Sigmoid colon (tissue), 7 donors: Measurements from ENCODE around the gene CCDC171. TPM values are rescaled to one million over a fixed set of nuclear protein-coding genes. Genes with fewer than 3 reads are reported as not detected.

Experiments used
- DNase-seq: peaks from one replicate; pipeline ENCODE4 v3.0.0-alpha.2; 2019
- H3K27ac ChIP-seq, 4 donors: fragments of 200-600 bp; sonication (generic); one replicate each; pipeline ENCODE4 v1.5.1; 2016 to 2019; ENCODE audit warnings: mild to moderate bottlenecking in 1 of 4
- H3K27me3 ChIP-seq, 3 donors: fragments of 200-600 bp; sonication (generic); one replicate each; pipeline ENCODE4 v1.5.1; 2019; ENCODE audit warnings: mild to moderate bottlenecking in 1 of 3
- H3K36me3 ChIP-seq, 4 donors: fragments of 200-600 bp; sonication (generic); one replicate each; pipeline ENCODE4 v1.5.1; 2016 to 2019
- H3K4me1 ChIP-seq, 4 donors: fragments of 200-600 bp; sonication (generic); one replicate each; pipeline ENCODE4 v1.5.1; 2017 to 2019
- H3K4me3 ChIP-seq, 4 donors: fragments of 200-600 bp; sonication (generic); one replicate each; pipeline ENCODE4 v1.5.1; 2017 to 2019; ENCODE audit warnings: mild to moderate bottlenecking in 2 of 4, moderate library complexity in 1 of 4
- H3K9me3 ChIP-seq, 4 donors: fragments of 200-600 bp in 3 of 4; sonication (generic) in 3 of 4; one replicate each; pipeline versions ENCODE4 v1.5.1 to v1.6.1; 2013 to 2019
- EP300 ChIP-seq, 4 donors: sonication (generic); formaldehyde crosslinking; IDR thresholded peaks; one replicate each; pipeline ENCODE4 v1.6.1; 2017; ENCODE audit warnings: antibody characterized with exemption in 4 of 4
- POLR2A ChIP-seq, 2 donors: fragments of 450-650 bp; IDR thresholded peaks; one replicate each; pipeline ENCODE4 v1.6.1; 2016; ENCODE audit warnings: antibody characterized with exemption in 2 of 2, mild to moderate bottlenecking in 2 of 2, moderate library complexity in 2 of 2
- POLR2AphosphoS5 ChIP-seq, 4 donors: sonication (generic); formaldehyde crosslinking; IDR thresholded peaks; one replicate each; pipeline ENCODE4 v1.6.1; 2017; ENCODE audit warnings: antibody characterized with exemption in 4 of 4
- WGBS, 2 donors: extraction: QIAGEN DNeasy Blood & Tissue Kit; methylation state at CpG; one replicate each; pipeline ENCODE4 v1.1.7; 2013; 5-methylcytosine and 5-hydroxymethylcytosine counted together
- intact Hi-C: fragments of 100-400 bp; cut with DNase I; formaldehyde crosslinking; loops from one replicate; pipeline ENCODE4 v1.15.1; 2023
- polyA plus RNA-seq, 3 donors: library from polyadenylated mRNA; stranded (reverse); fragments of 200-250 nt; gene quantifications; one replicate each; pipeline ENCODE4 v1.2.3, GENCODE V29; 2013
- total RNA-seq, 4 donors: library from RNA; depleted of rRNA; stranded (reverse); fragments of >200 nt; gene quantifications; one replicate each; pipeline ENCODE4 v1.1.0, GENCODE V29; 2016
- TF ChIP-seq, protein P1 (sequence below), 4 experiments: fragments of 450-650 bp in 3 of 4; fragments of 200-600 bp in 1 of 4; IDR thresholded peaks; one replicate each; pipeline ENCODE4 v1.5.1; 2016 to 2019; ENCODE audit warnings: antibody characterized with exemption in 4 of 4, mild to moderate bottlenecking in 3 of 4, moderate library complexity in 2 of 4
- donor health status: healthy with polysubstance abuse.
- donor health status: Bipolar disorder and iron deficiency.
- donor health status: healthy.

Gene CCDC171
- total and polyA plus RNA-seq, 7 donors: 0.46 to 6.1 (median 2.9) TPM

DNA sequence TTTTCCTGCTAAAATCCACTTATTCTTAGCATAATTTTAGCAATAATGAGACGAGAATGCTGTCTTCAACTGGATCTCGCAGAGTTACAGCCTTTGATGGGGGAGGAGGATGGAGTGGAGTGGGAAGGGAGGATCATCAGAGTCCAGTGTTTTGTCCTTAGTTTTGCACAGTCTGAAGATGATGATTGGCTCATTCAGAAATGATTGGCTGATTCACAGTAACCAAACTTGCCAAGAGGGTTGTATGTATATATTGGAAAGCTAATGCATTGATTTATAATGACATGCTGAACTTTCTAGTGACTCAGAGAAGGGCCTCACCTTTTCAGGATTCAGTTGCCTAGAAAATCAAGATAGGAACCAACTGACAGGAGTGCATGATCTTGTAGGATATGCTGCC lies 448.0 kb downstream of the CCDC171 start:
- Histone ChIP-seq H3K27me3 (no peaks in the 10 kb centered on the region), H3K27ac (no peak overlapping the region), H3K4me3 (no peak overlapping the region), H3K36me3 (no peaks in the 10 kb centered on the region), H3K9me3 (no peaks in the 10 kb centered on the region), H3K4me1 (no peaks in the 10 kb centered on the region)
- no peak for TF ChIP-seq EP300 (IDR thresholded peaks at IDR 0.05)
- no peak for TF ChIP-seq POLR2A (IDR thresholded peaks at IDR 0.05)
- TF ChIP-seq, protein P1, sequence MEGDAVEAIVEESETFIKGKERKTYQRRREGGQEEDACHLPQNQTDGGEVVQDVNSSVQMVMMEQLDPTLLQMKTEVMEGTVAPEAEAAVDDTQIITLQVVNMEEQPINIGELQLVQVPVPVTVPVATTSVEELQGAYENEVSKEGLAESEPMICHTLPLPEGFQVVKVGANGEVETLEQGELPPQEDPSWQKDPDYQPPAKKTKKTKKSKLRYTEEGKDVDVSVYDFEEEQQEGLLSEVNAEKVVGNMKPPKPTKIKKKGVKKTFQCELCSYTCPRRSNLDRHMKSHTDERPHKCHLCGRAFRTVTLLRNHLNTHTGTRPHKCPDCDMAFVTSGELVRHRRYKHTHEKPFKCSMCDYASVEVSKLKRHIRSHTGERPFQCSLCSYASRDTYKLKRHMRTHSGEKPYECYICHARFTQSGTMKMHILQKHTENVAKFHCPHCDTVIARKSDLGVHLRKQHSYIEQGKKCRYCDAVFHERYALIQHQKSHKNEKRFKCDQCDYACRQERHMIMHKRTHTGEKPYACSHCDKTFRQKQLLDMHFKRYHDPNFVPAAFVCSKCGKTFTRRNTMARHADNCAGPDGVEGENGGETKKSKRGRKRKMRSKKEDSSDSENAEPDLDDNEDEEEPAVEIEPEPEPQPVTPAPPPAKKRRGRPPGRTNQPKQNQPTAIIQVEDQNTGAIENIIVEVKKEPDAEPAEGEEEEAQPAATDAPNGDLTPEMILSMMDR (IDR thresholded peaks at IDR 0.05): no peak
- DNase-seq: no peak
- intact Hi-C loops: no loop called here
- 91 to 95% methylated on average over 2 of the region's 2 CpGs for WGBS, 2 donors

DNA sequence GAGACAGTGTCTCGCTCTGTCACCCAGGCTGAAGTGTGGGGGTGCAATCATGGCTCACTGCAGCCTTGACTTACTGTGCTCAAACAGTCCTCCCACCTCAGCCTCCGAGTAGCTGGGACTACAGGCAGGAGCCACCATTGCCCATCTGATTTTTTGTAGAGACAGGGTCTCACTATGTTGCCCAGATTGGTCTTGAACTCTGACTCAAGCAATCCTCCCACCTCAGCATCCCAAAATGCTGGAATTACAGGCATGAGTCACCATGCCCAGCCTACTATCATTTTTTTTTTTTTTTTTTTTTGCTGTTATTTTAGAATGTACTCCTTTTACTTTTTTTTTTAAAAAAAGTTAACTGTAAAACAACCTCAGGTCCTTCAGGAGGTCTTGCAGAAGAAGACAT lies 449.0 kb downstream of the CCDC171 start:
- no peak overlapping the region for H3K27ac ChIP-seq
- no peaks in the 10 kb centered on the region for H3K36me3 ChIP-seq
- no peaks in the 10 kb centered on the region for H3K9me3 ChIP-seq
- H3K4me3 ChIP-seq: no peak overlapping the region
- 85 to 90% methylated on average over 2 of the region's 2 CpGs for WGBS, 2 donors
- no peak for DNase-seq
- intact Hi-C loops: no loop called here
- TF ChIP-seq, protein P1 (IDR thresholded peaks at IDR 0.05): no peak
- no peak for TF ChIP-seq POLR2AphosphoS5 (IDR thresholded peaks at IDR 0.05)
- TF ChIP-seq EP300 (IDR thresholded peaks at IDR 0.05): no peak
- TF ChIP-seq POLR2A (IDR thresholded peaks at IDR 0.05): no peak
- no peaks in the 10 kb centered on the region for H3K27me3 ChIP-seq
- H3K4me1 ChIP-seq: no peaks in the 10 kb centered on the region

DNA sequence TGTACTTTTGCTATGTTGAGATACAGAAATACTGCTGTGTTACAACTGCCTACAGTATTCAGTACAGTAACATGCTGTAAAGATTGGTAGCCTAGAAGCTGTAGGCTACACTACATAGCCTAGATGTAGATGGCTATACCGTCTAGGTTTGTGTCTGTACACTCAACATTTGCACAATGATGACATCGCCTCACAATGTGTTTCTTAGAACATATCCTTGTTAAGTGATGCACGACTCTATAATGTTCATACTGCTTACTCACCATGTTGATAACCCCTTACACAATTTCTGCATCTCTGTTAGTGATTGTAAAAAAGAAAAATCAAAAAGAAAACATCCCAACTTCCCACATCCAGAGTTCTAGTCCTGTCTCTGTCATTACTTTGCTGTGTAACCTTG lies 450.0 kb downstream of the CCDC171 start:
- Histone ChIP-seq H3K4me1 (no peaks in the 10 kb centered on the region), H3K27me3 (no peaks in the 10 kb centered on the region), H3K36me3 (no peaks in the 10 kb centered on the region), H3K9me3 (no peaks in the 10 kb centered on the region), H3K4me3 (no peak overlapping the region), H3K27ac (no peak overlapping the region)
- WGBS, 2 donors: 81 to 84% methylated on average over 3 of the region's 3 CpGs
- TF ChIP-seq, protein P1 (IDR thresholded peaks at IDR 0.05): no peak
- TF ChIP-seq POLR2AphosphoS5 (IDR thresholded peaks at IDR 0.05) (no peak), POLR2A (IDR thresholded peaks at IDR 0.05) (no peak), EP300 (IDR thresholded peaks at IDR 0.05) (no peak)
- intact Hi-C loops: no loop called here
- DNase-seq: no peak

DNA sequence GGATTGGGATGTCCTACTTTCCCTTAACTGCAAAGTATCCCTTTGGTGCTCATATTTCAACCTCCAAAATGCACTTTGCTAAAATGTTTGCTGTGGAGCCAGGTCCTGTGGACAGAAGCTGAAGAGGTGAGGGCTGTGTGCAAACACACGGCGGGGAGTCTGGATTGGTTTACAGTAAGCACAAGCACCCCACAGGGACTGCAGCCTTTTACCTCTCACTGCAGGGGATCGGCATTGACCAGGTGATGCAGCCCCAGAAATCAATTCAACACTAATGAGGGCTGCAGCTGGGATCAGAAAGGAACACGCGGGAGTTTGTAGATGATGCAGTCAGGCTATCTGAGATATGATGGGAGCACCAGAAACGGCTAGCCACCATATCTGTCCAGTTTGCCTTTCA lies 450.9 kb downstream of the CCDC171 start:
- intact Hi-C loops: no loop called here
- 66 to 85% methylated on average over 6 of the region's 6 CpGs for WGBS, 2 donors
- no peaks in the 10 kb centered on the region for H3K27me3 ChIP-seq

DNA sequence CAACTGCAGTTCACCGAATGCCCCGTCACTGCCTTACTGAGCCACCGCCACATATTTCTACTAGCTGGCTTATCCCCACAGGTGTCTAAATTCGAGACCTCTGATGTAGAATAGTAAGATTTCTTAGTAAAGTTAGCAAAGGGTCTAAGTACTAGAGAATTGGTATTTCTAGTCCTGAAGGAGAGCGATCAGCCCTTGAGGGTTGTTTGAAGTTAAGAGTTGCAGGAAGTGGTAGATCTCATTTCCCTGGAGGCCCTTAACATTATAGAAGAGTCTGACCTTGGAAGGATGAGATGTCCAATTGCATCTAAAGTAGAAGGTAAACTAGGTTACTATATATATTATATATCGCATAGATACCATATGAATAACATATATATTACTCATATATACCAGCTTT lies 451.8 kb downstream of the CCDC171 start:
- H3K4me3 ChIP-seq: no peak overlapping the region
- DNase-seq: no peak
- no peaks in the 10 kb centered on the region for H3K9me3 ChIP-seq
- H3K4me1 ChIP-seq: no peaks in the 10 kb centered on the region
- no peaks in the 10 kb centered on the region for H3K36me3 ChIP-seq
- no peaks in the 10 kb centered on the region for H3K27me3 ChIP-seq
- no peak for TF ChIP-seq POLR2A (IDR thresholded peaks at IDR 0.05)
- TF ChIP-seq EP300 (IDR thresholded peaks at IDR 0.05): no peak
- TF ChIP-seq, protein P1 (IDR thresholded peaks at IDR 0.05): no peak
- no peak for TF ChIP-seq POLR2AphosphoS5 (IDR thresholded peaks at IDR 0.05)
- WGBS, 2 donors: 87 to 92% methylated on average over 6 of the region's 6 CpGs
- intact Hi-C loops: no loop called here
- no peak overlapping the region for H3K27ac ChIP-seq

More for the DNA sequence above, 450.9 kb downstream of the CCDC171 start:
- DNase-seq: no peak
- Histone ChIP-seq H3K27ac (no peak overlapping the region), H3K9me3 (no peaks in the 10 kb centered on the region), H3K4me3 (no peak overlapping the region), H3K4me1 (no peaks in the 10 kb centered on the region), H3K36me3 (no peaks in the 10 kb centered on the region)
- TF ChIP-seq POLR2A (IDR thresholded peaks at IDR 0.05): no peak
- no peak for TF ChIP-seq EP300 (IDR thresholded peaks at IDR 0.05)
- TF ChIP-seq, protein P1 (IDR thresholded peaks at IDR 0.05): no peak
- no peak for TF ChIP-seq POLR2AphosphoS5 (IDR thresholded peaks at IDR 0.05)
